Measurements from ENCODE around the gene SAAL1.

SAAL1 gene

DNA sequence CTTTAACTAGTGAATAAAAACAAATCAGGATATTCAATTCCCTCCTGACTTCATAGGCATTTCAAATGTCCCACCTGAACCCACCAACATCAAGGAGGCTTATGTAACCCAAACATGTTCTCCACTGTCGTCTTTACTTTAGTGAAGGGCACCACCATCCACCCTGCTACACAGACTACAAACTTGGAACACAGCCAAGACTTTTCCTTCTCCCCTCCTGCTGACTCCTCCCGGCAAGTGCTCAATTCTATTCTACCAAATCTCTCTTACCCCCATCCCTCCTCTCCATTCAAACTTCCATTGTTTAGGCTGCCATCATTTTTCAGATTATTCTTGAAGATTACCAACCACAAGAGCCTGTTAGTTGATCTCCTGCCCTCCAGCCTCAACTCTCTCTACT, 24.3 kb downstream of the SAAL1 start:
- peak; percentile 52 for DNase-seq

DNA sequence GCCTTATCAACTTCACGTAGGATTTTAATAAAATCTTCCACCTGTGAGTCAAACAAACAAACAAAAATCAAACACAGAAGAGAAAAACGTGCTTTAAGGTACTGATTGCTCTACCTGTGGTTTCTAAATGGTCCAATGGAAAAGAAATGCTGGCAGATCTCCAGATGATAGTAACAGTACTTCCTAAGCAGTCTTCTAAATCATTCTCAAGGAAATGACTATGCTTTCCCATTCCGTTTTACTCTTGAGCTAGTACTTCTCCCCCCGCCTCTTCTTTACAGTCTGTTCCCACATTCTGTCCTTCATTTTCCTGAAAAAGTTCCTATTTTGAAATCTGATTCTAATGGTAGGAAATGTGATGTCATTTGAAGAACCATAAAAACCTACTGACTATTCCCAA, 25.4 kb downstream of the SAAL1 start:
- DNase-seq, result no peak

DNA sequence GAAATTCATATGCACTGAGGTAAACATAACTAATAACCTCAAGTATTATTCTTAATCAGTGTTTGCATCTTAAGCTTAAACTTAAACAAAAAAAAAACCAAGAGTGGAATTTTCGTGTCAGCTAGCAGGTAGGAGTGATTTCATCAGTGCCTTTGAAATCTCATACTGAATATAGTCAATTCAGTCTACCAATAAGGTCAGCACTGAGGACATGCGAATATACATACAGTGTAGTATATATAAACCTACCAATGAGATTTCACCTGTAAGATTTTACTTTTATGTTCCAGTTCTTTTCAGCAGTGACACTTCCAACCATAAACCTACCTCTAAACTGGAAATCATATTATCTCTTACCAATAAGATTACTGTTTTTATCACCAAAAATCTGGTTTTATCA, 27.0 kb downstream of the SAAL1 start:
- DNase-seq, result no peak

DNA sequence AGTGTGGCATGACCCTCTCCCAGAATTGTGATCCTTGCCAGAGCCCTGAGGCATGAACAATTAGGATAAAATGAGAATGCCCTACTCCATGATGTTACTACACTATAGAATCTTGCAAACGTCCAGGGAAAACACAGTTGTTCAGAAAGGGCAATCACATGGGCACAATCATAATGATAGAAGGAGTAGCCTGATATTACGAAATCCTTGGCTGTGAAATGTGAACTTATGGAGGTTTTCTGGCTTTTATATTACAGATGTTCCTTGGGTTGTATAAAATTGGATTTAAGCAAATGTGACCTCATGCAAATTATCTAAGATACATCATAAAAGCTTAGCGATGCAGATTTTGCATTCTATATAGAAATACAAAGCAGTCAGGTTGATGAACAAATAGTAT, 30.4 kb downstream of the SAAL1 start:
- DNase-seq, result no peak

- no peak for DNase-seq
Observed at GRCh38 chr11:18071098-18071705, 34.7 kb downstream of the SAAL1 start.

DNA sequence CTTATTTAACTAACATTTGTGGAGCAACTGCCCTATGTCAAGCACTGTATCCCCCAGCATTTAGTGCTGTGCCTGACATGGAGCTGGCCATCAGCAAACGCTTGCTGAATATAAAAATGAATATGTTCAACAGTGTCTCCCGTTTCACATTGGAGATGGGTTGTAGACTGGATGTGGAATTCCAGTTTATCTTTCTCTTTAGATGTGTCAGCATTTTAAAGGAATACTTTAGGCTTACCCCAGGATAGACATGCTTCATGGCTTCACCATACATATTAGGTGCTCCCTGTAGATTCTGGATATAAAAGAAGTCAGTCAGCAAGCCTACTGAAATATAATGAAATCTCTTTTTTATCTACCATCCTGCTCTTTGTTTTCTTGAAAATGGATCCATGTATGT, 38.5 kb downstream of the SAAL1 start:
- DNase-seq, result no peak

- DNase-seq, result no peak
Observed at GRCh38 chr11:18066626-18067025, 39.3 kb downstream of the SAAL1 start.

DNA sequence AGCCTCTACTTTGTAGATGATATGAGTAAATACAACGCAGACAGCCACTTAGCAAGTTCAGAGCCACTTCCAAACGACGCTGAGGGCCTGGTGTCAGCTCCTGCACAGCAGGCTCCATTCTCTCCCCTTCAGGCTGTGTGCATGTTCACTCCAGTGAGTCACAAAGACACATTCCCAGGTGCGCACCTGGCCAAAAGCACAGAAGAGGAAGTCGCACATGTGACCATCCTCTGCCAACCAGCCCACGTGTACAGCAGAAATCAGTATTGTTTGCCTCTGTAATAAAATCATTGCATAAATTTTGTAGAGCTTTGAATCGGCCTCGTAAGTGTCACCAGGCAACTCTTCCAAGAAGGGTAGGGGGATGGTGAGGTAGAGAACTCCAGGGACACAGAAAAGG, 40.3 kb downstream of the SAAL1 start:
- peak; percentile 95 for DNase-seq

DNA sequence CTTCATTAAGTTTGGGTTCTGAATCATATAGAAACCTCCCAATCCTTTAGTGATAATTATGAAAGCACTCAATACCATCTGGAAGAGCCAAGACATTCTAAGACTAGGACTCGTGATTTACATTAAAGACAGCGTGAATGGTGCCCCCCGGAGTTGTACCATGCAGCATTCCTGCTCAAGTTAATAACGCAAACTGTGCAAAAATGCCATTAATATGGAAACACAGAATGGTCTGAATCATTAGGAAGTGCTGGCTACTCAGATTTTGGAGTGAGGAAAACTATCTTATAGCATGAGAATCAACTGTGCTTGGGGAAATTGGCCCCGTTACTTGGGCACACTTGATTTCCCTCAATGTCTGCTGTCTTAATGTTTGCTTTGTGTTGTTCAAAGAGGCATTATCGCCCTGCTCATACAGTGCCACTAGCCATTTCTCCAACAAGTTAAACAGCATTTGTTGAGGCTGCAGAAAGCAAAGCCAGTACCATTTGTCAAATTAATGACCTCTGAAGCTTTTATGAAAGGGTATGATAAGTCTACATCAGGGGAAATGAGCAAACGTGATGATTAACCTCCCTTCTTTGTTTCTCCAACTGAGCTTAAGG, 41.3 kb downstream of the SAAL1 start:
- peak; percentile 53 for DNase-seq

DNA sequence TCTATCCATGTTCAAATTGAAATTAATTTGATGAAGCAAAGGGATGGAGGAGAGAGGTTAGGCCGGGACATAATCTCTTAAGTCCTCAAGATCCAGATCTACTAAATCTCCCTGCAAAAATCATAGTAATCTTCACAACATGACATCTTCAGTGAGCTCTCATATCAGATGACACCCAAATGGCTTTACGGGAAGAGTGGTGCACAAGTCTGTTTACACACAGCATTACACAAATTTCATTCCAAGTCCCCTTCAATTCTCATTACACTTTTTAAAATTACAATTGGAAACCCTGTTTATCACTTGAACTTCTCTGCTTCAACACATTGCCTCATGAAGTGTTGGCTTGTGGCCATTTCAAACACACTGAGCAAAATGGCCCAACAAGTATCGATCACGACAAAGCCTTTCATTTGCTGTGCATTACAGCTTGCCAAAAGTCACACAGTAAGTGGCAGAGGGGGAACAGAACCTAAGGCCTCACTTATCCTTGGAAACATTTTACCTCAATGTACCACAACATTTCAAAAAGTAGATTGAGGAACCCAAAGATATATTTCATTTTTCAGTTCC, 41.9 kb downstream of the SAAL1 start:
- DNase-seq, result peak; percentile 92

DNA sequence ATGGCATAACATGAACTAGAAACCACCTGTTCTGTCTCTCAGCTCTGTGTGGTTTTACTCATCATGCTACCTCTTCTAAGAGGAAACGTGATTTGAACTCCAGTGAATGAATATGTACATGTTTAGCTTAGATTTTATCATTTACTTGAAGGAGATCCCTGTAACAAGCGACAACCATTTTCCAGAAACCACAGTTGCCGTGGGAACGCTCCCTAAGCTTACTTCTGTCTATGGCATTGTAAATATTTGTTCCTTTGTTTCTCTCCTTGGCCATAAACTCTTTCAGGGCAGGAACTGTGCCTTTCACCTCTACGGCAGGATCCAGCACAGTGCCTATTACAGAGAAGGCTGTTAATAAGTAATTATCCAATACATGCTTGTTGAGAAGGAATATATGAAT, 42.8 kb downstream of the SAAL1 start:
- peak; percentile 17 for DNase-seq

GRCh38 chr11:18061351-18061750, 44.5 kb downstream of the SAAL1 start:
- DNase-seq, result no peak

- no peak for DNase-seq
Observed at GRCh38 chr11:18056561-18057181, 49.2 kb downstream of the SAAL1 start.

- no peak for DNase-seq
Observed at GRCh38 chr11:18054511-18055103, 51.3 kb downstream of the SAAL1 start.

- no peak for DNase-seq
Observed at GRCh38 chr11:18050848-18051247, 55.0 kb downstream of the SAAL1 start.

DNA sequence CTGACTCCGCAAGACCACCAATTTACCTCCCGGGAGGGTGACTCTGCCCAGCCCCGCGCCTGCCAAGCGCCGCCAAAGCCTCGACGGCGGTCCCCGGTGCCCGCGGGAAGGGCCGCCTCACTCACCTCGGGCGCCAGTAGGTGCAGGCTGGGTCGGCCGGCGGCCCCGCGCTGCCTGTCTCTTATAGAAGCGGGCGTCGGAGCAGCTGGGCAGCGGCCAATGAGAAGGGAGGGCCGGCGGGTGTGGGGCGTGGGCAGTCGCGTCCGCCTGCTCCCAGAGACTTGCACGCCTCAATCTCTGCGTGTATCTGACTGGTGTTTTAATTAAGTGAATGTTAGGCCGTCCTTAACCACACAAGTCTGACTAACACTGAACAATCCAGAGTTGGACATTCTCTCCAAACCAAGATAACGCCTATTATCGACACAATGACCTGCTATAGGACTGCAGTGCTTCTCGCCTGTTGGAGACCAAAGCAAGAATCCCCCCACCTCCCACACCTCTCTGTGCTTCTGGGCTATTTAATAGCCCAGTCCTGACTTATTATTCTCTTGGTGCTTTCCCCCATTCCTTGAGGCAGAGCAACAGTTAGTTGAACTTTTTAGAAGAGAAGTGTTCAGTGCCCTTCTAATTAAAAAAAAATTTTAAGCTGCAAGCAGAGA, 59.6 kb downstream of the SAAL1 start, which contains the start of gene TPH1:
TPH1 (minus strand) TSS at position 154 of the 662 bp plus-strand sequence. CDS start 5,507 bp downstream, outside the sequence.
- no peak for DNase-seq

GRCh38 chr11:18036456-18036855, 69.4 kb downstream of the SAAL1 start:
- no peak for DNase-seq

Data from NCI-H345 (cell line).